GM23338 (cell line): ENCODE data around the gene NDUFS6. TPM values are rescaled to one million over a fixed set of nuclear protein-coding genes. Genes with fewer than 3 reads are reported as not detected.

Source experiments
- ATAC-seq: fragments of 200-7000 bp; cut with Tn5 transposase; 3 replicates; pipeline ENCODE4 v1.9.1; 2020
- DNase-seq: peaks from one replicate; pipeline ENCODE4 v3.0.0-alpha.2; 2015; ENCODE audit warnings: low spot score
- H2AFZ ChIP-seq: fragments of 200-600 bp; sonication (generic); 2 replicates; pipeline ENCODE4 v1.8.0; 2016; ENCODE audit warnings: antibody characterized with exemption, mild to moderate bottlenecking, moderate library complexity
- H3F3A ChIP-seq: fragments of 200-600 bp; sonication (generic); replicated peaks from 2 replicates; pipeline ENCODE4 v1.8.0; 2017; ENCODE audit warnings: antibody characterized with exemption, mixed run types, low read depth
- H3K27ac ChIP-seq: fragments of 200-600 bp; sonication (generic); 2 replicates; pipeline ENCODE4 v1.6.1; 2016; ENCODE audit warnings: low read depth
- H3K27me3 ChIP-seq: fragments of 200-600 bp; sonication (generic); 2 replicates; pipeline ENCODE4 v1.8.0; 2016; ENCODE audit warnings: mild to moderate bottlenecking, mixed run types, moderate library complexity; ENCODE audit not compliant: insufficient read depth
- H3K36me3 ChIP-seq: fragments of 200-600 bp; sonication (generic); 2 replicates; pipeline ENCODE4 v1.8.0; 2016; ENCODE audit warnings: mild to moderate bottlenecking; ENCODE audit not compliant: insufficient read depth
- H3K4me1 ChIP-seq: fragments of 200-600 bp; sonication (generic); 2 replicates; pipeline ENCODE4 v1.8.0; 2016; ENCODE audit warnings: mild to moderate bottlenecking, moderate library complexity; ENCODE audit not compliant: insufficient read depth
- H3K4me2 ChIP-seq: fragments of 200-600 bp; sonication (generic); 2 replicates; pipeline ENCODE4 v1.7.1; 2017; ENCODE audit warnings: mixed run types
- H3K4me3 ChIP-seq: fragments of 200-600 bp; sonication (generic); 2 replicates; pipeline ENCODE4 v1.6.1; 2016; ENCODE audit warnings: mixed run types
- H3K79me2 ChIP-seq: fragments of 200-600 bp; sonication (generic); replicated peaks from 2 replicates; pipeline ENCODE4 v1.8.0; 2017; ENCODE audit warnings: mild to moderate bottlenecking; ENCODE audit not compliant: insufficient read depth
- H3K9me2 ChIP-seq: fragments of 200-600 bp; sonication (generic); 2 replicates; pipeline ENCODE4 v1.8.0; 2017; ENCODE audit not compliant: insufficient read depth
- H4K20me1 ChIP-seq: fragments of 200-600 bp; sonication (generic); replicated peaks from 2 replicates; pipeline ENCODE4 v1.8.0; 2017; ENCODE audit warnings: mild to moderate bottlenecking; ENCODE audit not compliant: insufficient read depth
- H3K27ac Mint-ChIP-seq: 2 replicates; pipeline ENCODE4 v1.8.0; 2020; ENCODE audit warnings: inconsistent platforms, mild to moderate bottlenecking, moderate library complexity, mixed read lengths
- H3K27me3 Mint-ChIP-seq: 3 replicates; pipeline ENCODE4 v1.8.0; 2022; ENCODE audit warnings: low read depth, mild to moderate bottlenecking, moderate library complexity, mixed read lengths, inconsistent platforms; ENCODE audit not compliant: insufficient read depth, poor library complexity
- H3K36me3 Mint-ChIP-seq: 3 replicates; pipeline ENCODE4 v1.8.0; 2021; ENCODE audit warnings: low read depth, mild to moderate bottlenecking, inconsistent platforms, moderate library complexity, mixed read lengths
- H3K4me1 Mint-ChIP-seq: 3 replicates; pipeline ENCODE4 v1.8.0; 2020; ENCODE audit warnings: mild to moderate bottlenecking, inconsistent platforms, mixed read lengths
- H3K4me3 Mint-ChIP-seq: 3 replicates; pipeline ENCODE4 v1.8.0; 2021; ENCODE audit warnings: moderate library complexity, mild to moderate bottlenecking, inconsistent platforms, mixed read lengths
- H3K9me3 Mint-ChIP-seq: 3 replicates; pipeline ENCODE4 v1.8.0; 2020; ENCODE audit warnings: moderate library complexity, mild to moderate bottlenecking, inconsistent platforms, mixed read lengths
- CREB1 ChIP-seq: fragments of 250-450 bp; sonication (Bioruptor Pico); IDR thresholded peaks from 2 replicates; pipeline ENCODE4 v1.5.0; 2020; ENCODE audit warnings: low read depth, mild to moderate bottlenecking, moderate library complexity
- EZH2 ChIP-seq: fragments of 200-600 bp; sonication (generic); IDR thresholded peaks from one replicate; pipeline ENCODE4 v1.8.0; 2017; ENCODE audit warnings: antibody characterized with exemption, mild to moderate bottlenecking, low read depth; ENCODE audit not compliant: unreplicated experiment
- EZH2phosphoT487 ChIP-seq: fragments of 200-600 bp; sonication (generic); IDR thresholded peaks from one replicate; pipeline ENCODE4 v1.8.1; 2018; ENCODE audit warnings: antibody characterized with exemption; ENCODE audit not compliant: unreplicated experiment
- NANOG ChIP-seq: IDR thresholded peaks from 2 replicates; pipeline ENCODE4 v1.6.1; 2016; ENCODE audit warnings: antibody characterized with exemption, borderline replicate concordance
- POLR2AphosphoS5 ChIP-seq: IDR thresholded peaks from 2 replicates; pipeline ENCODE4 v1.6.1; 2016; ENCODE audit warnings: antibody characterized with exemption, low read depth
- STAT1 ChIP-seq: IDR thresholded peaks from one replicate; pipeline ENCODE4 v1.6.1; 2016; ENCODE audit warnings: antibody characterized with exemption; ENCODE audit not compliant: unreplicated experiment
- ZNF114 ChIP-seq: fragments of 250-450 bp; sonication (Bioruptor Pico); IDR thresholded peaks from 2 replicates; pipeline ENCODE4 v1.5.0; 2020; ENCODE audit warnings: mild to moderate bottlenecking, moderate library complexity
- polyA plus RNA-seq: library from polyadenylated mRNA; unstranded; fragments of >200 nt; fragmentation: Nextera tagmentation; extraction: Ambion mirVana; gene quantifications from 2 replicates; pipeline ENCODE4 v1.2.1, GENCODE V29; 2016
- total RNA-seq: library from RNA; depleted of rRNA; stranded (reverse); fragments of >200 nt; shearing (Covaris generic); gene quantifications from 2 replicates; pipeline ENCODE4 v1.2.3, GENCODE V29; 2014
- TF ChIP-seq, protein P1 (sequence below): IDR thresholded peaks from one replicate; pipeline ENCODE4 v1.6.1; 2018; ENCODE audit warnings: antibody characterized with exemption; ENCODE audit not compliant: unreplicated experiment
- TF ChIP-seq, protein P2 (sequence below): IDR thresholded peaks from 2 replicates; pipeline ENCODE4 v1.6.1; 2016; ENCODE audit warnings: antibody characterized with exemption
- TF ChIP-seq, protein P3 (sequence below), 2 experiments: fragments of 200-600 bp in 1 of 2; sonication (generic) in 1 of 2; conservative IDR thresholded peaks; 2 replicates each; pipeline versions ENCODE4 v1.5.1 to v1.6.1; 2016 to 2017; ENCODE audit warnings: antibody characterized with exemption in 2 of 2, low read depth in 2 of 2, mild to moderate bottlenecking in 2 of 2, moderate library complexity in 1 of 2

The NDUFS6 gene
- total and polyA plus RNA-seq, 2 experiments from 2014 or later, result 94.8 to 289 TPM

DNA sequence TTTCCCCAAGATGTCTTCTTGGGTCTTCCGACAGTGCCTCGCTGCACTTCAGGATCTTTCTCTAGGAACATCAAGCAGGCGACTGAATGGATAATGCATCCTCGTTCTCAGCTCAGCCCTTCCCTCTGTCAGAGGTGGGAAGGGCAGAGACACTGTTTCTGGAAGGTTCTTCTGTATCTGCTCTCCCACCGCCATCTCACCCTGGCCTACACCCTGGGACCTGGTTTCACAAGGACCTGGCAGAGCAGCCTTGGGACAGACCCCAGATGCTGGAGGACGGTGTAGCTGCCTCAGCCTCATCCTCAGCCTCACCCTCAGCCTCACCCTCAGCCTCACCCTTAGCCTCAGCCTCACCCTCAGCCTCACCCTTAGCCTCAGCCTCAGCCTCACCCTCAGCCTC lies 20.1 kb upstream of the NDUFS6 start (continued):
- TF ChIP-seq EZH2 (no peak), NANOG (no peak), ZNF114 (no peak)
- TF ChIP-seq, protein P1, sequence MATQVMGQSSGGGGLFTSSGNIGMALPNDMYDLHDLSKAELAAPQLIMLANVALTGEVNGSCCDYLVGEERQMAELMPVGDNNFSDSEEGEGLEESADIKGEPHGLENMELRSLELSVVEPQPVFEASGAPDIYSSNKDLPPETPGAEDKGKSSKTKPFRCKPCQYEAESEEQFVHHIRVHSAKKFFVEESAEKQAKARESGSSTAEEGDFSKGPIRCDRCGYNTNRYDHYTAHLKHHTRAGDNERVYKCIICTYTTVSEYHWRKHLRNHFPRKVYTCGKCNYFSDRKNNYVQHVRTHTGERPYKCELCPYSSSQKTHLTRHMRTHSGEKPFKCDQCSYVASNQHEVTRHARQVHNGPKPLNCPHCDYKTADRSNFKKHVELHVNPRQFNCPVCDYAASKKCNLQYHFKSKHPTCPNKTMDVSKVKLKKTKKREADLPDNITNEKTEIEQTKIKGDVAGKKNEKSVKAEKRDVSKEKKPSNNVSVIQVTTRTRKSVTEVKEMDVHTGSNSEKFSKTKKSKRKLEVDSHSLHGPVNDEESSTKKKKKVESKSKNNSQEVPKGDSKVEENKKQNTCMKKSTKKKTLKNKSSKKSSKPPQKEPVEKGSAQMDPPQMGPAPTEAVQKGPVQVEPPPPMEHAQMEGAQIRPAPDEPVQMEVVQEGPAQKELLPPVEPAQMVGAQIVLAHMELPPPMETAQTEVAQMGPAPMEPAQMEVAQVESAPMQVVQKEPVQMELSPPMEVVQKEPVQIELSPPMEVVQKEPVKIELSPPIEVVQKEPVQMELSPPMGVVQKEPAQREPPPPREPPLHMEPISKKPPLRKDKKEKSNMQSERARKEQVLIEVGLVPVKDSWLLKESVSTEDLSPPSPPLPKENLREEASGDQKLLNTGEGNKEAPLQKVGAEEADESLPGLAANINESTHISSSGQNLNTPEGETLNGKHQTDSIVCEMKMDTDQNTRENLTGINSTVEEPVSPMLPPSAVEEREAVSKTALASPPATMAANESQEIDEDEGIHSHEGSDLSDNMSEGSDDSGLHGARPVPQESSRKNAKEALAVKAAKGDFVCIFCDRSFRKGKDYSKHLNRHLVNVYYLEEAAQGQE, result no peak
- TF ChIP-seq, protein P2, sequence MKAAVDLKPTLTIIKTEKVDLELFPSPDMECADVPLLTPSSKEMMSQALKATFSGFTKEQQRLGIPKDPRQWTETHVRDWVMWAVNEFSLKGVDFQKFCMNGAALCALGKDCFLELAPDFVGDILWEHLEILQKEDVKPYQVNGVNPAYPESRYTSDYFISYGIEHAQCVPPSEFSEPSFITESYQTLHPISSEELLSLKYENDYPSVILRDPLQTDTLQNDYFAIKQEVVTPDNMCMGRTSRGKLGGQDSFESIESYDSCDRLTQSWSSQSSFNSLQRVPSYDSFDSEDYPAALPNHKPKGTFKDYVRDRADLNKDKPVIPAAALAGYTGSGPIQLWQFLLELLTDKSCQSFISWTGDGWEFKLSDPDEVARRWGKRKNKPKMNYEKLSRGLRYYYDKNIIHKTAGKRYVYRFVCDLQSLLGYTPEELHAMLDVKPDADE, result no peak

DNA sequence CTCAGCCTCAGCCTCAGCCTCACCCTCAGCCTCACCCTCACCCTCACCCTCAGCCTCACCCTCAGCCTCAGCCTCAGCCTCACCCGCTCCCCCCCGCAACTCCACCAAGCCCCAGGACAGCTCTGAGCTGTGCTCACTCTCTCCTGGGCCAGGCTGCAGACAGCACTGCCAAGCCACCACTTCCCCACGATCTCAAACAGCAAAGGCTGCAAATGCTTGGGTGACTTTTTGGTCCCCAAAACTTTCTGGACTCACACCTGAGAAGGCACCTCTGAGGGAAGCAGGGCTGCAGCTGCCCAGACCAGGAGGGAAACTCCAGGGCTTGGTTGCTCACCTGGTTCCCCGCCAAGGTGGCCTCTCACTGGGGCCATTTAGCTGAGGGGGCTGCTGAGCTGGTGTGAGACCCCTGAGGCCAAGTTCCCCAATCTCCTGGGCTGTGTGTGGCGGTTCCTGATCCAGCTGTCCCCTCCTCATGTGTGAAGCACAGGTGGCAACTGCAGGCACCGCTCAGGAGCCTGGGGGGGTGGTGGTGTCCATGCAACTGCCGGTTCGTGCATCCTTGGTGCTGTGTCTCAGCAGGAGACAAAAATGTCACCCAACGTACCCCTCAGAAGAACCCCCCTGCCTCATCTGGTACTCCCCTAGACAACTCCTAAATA lies 19.4 kb upstream of the NDUFS6 start:
- H3K4me3 ChIP-seq, result no peak overlapping the region
- no peaks in the 10 kb centered on the region for H3K27me3 ChIP-seq
- TF ChIP-seq POLR2AphosphoS5 (no peak), CREB1 (no peak), STAT1 (no peak), EZH2phosphoT487 (no peak), ZNF114 (no peak)
- TF ChIP-seq, protein P2, result no peak
- TF ChIP-seq, protein P3, sequence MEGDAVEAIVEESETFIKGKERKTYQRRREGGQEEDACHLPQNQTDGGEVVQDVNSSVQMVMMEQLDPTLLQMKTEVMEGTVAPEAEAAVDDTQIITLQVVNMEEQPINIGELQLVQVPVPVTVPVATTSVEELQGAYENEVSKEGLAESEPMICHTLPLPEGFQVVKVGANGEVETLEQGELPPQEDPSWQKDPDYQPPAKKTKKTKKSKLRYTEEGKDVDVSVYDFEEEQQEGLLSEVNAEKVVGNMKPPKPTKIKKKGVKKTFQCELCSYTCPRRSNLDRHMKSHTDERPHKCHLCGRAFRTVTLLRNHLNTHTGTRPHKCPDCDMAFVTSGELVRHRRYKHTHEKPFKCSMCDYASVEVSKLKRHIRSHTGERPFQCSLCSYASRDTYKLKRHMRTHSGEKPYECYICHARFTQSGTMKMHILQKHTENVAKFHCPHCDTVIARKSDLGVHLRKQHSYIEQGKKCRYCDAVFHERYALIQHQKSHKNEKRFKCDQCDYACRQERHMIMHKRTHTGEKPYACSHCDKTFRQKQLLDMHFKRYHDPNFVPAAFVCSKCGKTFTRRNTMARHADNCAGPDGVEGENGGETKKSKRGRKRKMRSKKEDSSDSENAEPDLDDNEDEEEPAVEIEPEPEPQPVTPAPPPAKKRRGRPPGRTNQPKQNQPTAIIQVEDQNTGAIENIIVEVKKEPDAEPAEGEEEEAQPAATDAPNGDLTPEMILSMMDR (conservative IDR thresholded peaks at IDR 0.05; ENCODE audit: low read depth in 2 of 2), result no peak
- H3K9me3 Mint-ChIP-seq, result no peaks in the 10 kb centered on the region; the same call in 2 of the 3 replicates
- peaks cover 9% of the 10 kb centered on the region for H3K27me3 Mint-ChIP-seq
- no peaks in the 10 kb centered on the region for H4K20me1 ChIP-seq
- ATAC-seq (no peak), DNase-seq (no peak)
- no peaks in the 10 kb centered on the region for H3K79me2 ChIP-seq
- no peaks in the 10 kb centered on the region for H3F3A ChIP-seq
- no peaks in the 10 kb centered on the region for H3K36me3 Mint-ChIP-seq
- H3K36me3 ChIP-seq, result no peaks in the 10 kb centered on the region
- no peak overlapping the region for H3K4me3 Mint-ChIP-seq
- no peaks in the 10 kb centered on the region for H3K4me1 Mint-ChIP-seq
- H3K4me1 ChIP-seq, result no peaks in the 10 kb centered on the region
- no peak overlapping the region for H2AFZ ChIP-seq
- H3K9me2 ChIP-seq, result no peaks in the 10 kb centered on the region
- H3K4me2 ChIP-seq, result no peak overlapping the region
- no peak overlapping the region for H3K27ac Mint-ChIP-seq
- no peak overlapping the region for H3K27ac ChIP-seq
